OCI-LY1 (cell line): ENCODE data around the gene PDE4D.

ENCODE experiments used
- H2AFZ ChIP-seq: fragments of 200-600 bp; sonication (generic), shearing (Covaris generic); 2 replicates; pipeline ENCODE4 v1.6.0; 2014; ENCODE audit warnings: antibody characterized with exemption, mild to moderate bottlenecking, low read length
- H3F3A ChIP-seq: fragments of 200-600 bp; sonication (generic), shearing (Covaris generic); 2 replicates; pipeline ENCODE4 v1.6.0; 2014; ENCODE audit warnings: mild to moderate bottlenecking, antibody characterized with exemption, low read length, moderate library complexity; ENCODE audit not compliant: insufficient read depth
- H3K27ac ChIP-seq: fragments of 200-600 bp; sonication (generic); 2 replicates; pipeline ENCODE4 v1.5.1; 2014; ENCODE audit warnings: low read length, mixed run types, mild to moderate bottlenecking, low read depth; ENCODE audit not compliant: poor library complexity, severe bottlenecking
- H3K27me3 ChIP-seq: fragments of 200-600 bp; sonication (generic); 2 replicates; pipeline ENCODE4 v1.6.0; 2014; ENCODE audit warnings: antibody characterized with exemption, mild to moderate bottlenecking, low read length, moderate library complexity; ENCODE audit not compliant: insufficient read depth
- H3K36me3 ChIP-seq: fragments of 200-600 bp; sonication (generic); 2 replicates; pipeline ENCODE4 v1.6.1; 2014; ENCODE audit warnings: mild to moderate bottlenecking, antibody characterized with exemption, low read length, moderate library complexity, mixed read lengths; ENCODE audit not compliant: insufficient read depth
- H3K4me1 ChIP-seq: fragments of 200-600 bp; sonication (generic); 2 replicates; pipeline ENCODE4 v1.5.1; 2014; ENCODE audit warnings: mild to moderate bottlenecking, low read length, moderate library complexity; ENCODE audit not compliant: insufficient read depth, severe bottlenecking
- H3K4me2 ChIP-seq: fragments of 200-600 bp; sonication (generic), shearing (Covaris generic); 2 replicates; pipeline ENCODE4 v1.6.1; 2014; ENCODE audit warnings: low read length
- H3K4me3 ChIP-seq: fragments of 200-600 bp; sonication (generic); 2 replicates; pipeline ENCODE4 v1.5.1; 2014; ENCODE audit warnings: low read length, low read depth, mild to moderate bottlenecking, mixed read lengths; ENCODE audit not compliant: poor library complexity, severe bottlenecking
- H3K79me2 ChIP-seq: fragments of 200-600 bp; shearing (Covaris generic); 2 replicates; pipeline ENCODE4 v1.6.1; 2016; ENCODE audit warnings: mixed run types, low read length, mixed read lengths; ENCODE audit not compliant: insufficient read depth
- H3K9ac ChIP-seq: fragments of 200-600 bp; sonication (generic), shearing (Covaris generic); 2 replicates; pipeline ENCODE4 v1.6.1; 2014; ENCODE audit warnings: mild to moderate bottlenecking, low read length, mixed read lengths
- H3K9me2 ChIP-seq: fragments of 200-600 bp; sonication (generic), shearing (Covaris generic); 2 replicates; pipeline ENCODE4 v1.6.1; 2014; ENCODE audit warnings: low read depth, mild to moderate bottlenecking, low read length, mixed read lengths
- H3K9me3 ChIP-seq: fragments of 200-600 bp; shearing (Covaris generic); 2 replicates; pipeline ENCODE4 v1.6.1; 2014; ENCODE audit warnings: low read length, mixed read lengths
- H4K20me1 ChIP-seq: fragments of 200-600 bp; sonication (generic), shearing (Covaris generic); 2 replicates; pipeline ENCODE4 v1.6.0; 2016; ENCODE audit warnings: mild to moderate bottlenecking, low read length; ENCODE audit not compliant: insufficient read depth
- EZH2 ChIP-seq: fragments of 200-600 bp; sonication (generic), shearing (Covaris generic); IDR thresholded peaks from 2 replicates; pipeline ENCODE4 v1.8.0; 2017; ENCODE audit warnings: borderline replicate concordance, mixed run types, mild to moderate bottlenecking, antibody characterized with exemption, low read length, moderate library complexity, mixed read lengths
- TF ChIP-seq, protein P1 (sequence below): fragments of 200-600 bp; sonication (generic), shearing (Covaris generic); IDR thresholded peaks from 2 replicates; pipeline ENCODE4 v1.5.1; 2017; ENCODE audit warnings: mild to moderate bottlenecking, antibody characterized with exemption, low read length, moderate library complexity, mixed read lengths

Gene PDE4D

DNA sequence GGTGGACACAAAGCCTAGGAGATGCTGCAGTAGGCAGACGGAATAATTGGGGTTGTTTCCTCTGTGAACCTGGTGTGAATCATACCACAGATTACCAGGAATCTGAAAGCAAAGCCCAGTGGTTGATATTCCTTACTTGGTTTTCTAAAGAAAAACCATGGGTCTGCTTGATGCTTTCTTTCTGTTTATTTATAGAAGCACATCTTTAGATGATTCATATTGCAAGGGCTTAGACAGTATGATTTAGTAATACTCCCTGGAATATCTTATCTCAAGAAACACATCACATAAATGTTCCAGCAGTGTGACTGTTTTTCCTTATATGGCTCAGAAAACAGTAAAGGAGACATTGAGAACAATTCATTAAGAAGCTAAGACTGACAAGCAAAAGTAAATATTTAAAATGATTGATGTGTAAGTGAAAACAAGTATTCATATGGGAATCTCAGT, 687.4 kb downstream of the PDE4D start:
- H3K27ac ChIP-seq = no peak overlapping the region

DNA sequence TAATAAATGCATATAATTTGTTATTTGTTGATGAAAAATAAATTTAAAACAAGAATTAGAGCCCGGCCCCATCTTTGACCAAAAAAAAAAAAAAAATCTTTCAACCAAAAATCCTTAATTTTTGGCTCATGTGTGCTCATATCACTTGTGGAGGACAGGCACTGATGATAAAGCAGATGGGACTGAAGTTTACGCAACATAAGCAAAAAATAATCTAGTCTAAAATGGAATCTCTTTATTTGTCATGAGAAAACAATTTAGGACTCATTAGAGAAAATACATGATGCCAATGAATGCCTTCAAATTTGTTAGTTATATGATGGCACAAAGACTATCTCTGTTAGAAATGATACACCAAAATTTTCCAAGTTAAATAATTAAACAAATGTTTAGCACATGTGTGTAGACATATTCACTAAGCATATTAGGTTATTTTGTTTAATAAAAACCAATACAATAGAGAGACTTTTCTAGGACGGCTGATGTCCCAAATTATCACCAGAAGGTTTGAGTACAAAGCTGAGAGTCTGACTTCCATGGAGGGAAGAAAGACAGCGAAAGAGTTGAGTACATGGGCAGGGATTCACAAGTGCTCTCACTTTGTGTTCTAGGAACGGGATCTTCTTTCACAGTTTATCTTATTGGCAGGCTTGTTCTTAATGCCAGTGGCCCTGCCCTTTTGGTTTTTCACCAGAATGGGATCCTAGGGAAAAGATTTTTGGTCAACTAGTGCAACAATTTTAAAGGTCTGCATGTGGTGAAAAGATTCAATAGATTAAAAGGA, 689.2 kb downstream of the PDE4D start:
- Histone ChIP-seq H3K9ac (no peak overlapping the region), H3K4me1 (no peaks in the 10 kb centered on the region), H3K4me2 (no peak overlapping the region), H3F3A (no peaks in the 10 kb centered on the region), H3K36me3 (no peaks in the 10 kb centered on the region), H3K9me3 (no peaks in the 10 kb centered on the region), H3K79me2 (no peaks in the 10 kb centered on the region), H2AFZ (no peak overlapping the region), H3K4me3 (no peak overlapping the region), H3K27ac (no peak overlapping the region), H3K9me2 (no peaks in the 10 kb centered on the region), H4K20me1 (no peaks in the 10 kb centered on the region), H3K27me3 (no peaks in the 10 kb centered on the region)
- no peak for TF ChIP-seq EZH2
- TF ChIP-seq, protein P1, sequence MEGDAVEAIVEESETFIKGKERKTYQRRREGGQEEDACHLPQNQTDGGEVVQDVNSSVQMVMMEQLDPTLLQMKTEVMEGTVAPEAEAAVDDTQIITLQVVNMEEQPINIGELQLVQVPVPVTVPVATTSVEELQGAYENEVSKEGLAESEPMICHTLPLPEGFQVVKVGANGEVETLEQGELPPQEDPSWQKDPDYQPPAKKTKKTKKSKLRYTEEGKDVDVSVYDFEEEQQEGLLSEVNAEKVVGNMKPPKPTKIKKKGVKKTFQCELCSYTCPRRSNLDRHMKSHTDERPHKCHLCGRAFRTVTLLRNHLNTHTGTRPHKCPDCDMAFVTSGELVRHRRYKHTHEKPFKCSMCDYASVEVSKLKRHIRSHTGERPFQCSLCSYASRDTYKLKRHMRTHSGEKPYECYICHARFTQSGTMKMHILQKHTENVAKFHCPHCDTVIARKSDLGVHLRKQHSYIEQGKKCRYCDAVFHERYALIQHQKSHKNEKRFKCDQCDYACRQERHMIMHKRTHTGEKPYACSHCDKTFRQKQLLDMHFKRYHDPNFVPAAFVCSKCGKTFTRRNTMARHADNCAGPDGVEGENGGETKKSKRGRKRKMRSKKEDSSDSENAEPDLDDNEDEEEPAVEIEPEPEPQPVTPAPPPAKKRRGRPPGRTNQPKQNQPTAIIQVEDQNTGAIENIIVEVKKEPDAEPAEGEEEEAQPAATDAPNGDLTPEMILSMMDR = no peak

More for the DNA sequence above, 687.4 kb downstream of the PDE4D start:
- no peaks in the 10 kb centered on the region for H3K79me2 ChIP-seq
- H3K36me3 ChIP-seq = no peaks in the 10 kb centered on the region
- H3K9ac ChIP-seq = no peak overlapping the region
- H3F3A ChIP-seq = no peaks in the 10 kb centered on the region
- H2AFZ ChIP-seq = no peak overlapping the region
- TF ChIP-seq, protein P1 = no peak
- TF ChIP-seq EZH2 = no peak
- no peaks in the 10 kb centered on the region for H3K27me3 ChIP-seq
- no peaks in the 10 kb centered on the region for H3K9me2 ChIP-seq
- no peaks in the 10 kb centered on the region for H3K4me1 ChIP-seq
- no peak overlapping the region for H3K4me2 ChIP-seq
- H4K20me1 ChIP-seq = no peaks in the 10 kb centered on the region
- no peak overlapping the region for H3K4me3 ChIP-seq
- no peaks in the 10 kb centered on the region for H3K9me3 ChIP-seq

DNA sequence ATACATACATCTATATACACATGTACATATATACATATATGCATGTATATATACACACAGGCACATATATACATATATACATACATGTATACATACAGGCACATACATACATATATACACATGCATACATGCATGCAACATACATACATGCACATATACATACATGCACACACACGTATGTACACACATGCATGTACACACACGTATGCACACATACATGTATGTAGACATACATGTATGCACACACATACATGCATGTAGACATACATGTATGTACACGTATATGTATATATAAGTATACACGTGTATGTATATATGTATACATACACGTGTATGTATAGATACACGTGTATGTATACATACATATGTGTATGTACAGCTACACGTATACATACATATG, 693.7 kb downstream of the PDE4D start:
- Histone ChIP-seq H3K27me3 (no peaks in the 10 kb centered on the region), H3K4me1 (no peaks in the 10 kb centered on the region), H3K9me2 (no peaks in the 10 kb centered on the region), H3K4me3 (no peak overlapping the region), H3K9ac (no peak overlapping the region), H3F3A (no peaks in the 10 kb centered on the region), H4K20me1 (no peaks in the 10 kb centered on the region), H3K27ac (no peak overlapping the region), H3K4me2 (no peak overlapping the region), H3K36me3 (no peaks in the 10 kb centered on the region), H3K79me2 (no peaks in the 10 kb centered on the region), H3K9me3 (no peaks in the 10 kb centered on the region), H2AFZ (no peak overlapping the region)
- TF ChIP-seq EZH2 = no peak
- TF ChIP-seq, protein P1 = no peak
